ENCODE data around the gene FBXO44.

Gene FBXO44

DNA sequence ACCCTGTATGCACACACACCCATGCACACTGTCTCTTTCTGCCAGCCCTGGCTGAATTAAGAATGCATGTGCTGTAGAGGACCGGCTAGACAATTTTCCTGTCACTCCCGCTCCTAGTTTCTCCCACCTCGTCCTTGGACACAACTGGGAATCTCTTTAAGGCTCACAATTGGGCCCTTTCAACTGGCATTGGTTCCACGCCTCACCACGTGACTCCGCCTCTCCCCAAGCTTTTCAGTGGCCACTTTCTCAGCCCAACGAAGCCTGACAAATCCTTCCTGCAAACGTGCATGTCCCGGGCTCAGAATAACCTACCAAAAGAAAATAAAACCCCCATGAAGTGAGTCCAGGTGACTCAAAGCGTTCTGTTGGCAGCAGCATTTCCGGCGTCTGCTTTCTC, 34.3 kb upstream of the FBXO44 start:
- TF ChIP-seq FOXP2 (optimal IDR thresholded peaks at IDR 0.05; ENCODE audit: borderline replicate concordance, extremely low read depth, extremely low read length, insufficient read depth) (no peak), TAF1 (IDR thresholded peaks at IDR 0.05; ENCODE audit: borderline replicate concordance, insufficient read depth, low read length) (no peak), POLR2AphosphoS5 (IDR thresholded peaks at IDR 0.05; ENCODE audit: low read depth, low read length) (no peak)

DNA sequence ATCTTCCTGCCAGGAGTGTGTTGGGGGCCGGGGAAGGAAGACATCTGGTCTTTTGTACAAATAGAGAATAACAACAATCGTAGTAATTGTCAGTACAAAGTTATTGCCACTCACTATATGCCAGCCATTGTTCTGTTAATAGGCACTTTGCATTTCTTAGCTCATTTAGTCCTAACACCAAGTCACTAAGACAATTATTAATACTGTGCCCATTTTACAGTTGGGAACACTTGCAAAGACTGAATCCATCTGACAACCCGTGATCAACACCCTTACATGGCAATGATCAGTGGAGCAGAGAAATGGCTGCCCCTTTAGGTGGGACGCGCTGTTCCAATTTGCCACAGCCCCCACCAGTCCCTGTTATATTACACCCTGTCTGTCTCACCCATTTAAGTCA, 33.8 kb upstream of the FBXO44 start:
- TF ChIP-seq, protein P1, sequence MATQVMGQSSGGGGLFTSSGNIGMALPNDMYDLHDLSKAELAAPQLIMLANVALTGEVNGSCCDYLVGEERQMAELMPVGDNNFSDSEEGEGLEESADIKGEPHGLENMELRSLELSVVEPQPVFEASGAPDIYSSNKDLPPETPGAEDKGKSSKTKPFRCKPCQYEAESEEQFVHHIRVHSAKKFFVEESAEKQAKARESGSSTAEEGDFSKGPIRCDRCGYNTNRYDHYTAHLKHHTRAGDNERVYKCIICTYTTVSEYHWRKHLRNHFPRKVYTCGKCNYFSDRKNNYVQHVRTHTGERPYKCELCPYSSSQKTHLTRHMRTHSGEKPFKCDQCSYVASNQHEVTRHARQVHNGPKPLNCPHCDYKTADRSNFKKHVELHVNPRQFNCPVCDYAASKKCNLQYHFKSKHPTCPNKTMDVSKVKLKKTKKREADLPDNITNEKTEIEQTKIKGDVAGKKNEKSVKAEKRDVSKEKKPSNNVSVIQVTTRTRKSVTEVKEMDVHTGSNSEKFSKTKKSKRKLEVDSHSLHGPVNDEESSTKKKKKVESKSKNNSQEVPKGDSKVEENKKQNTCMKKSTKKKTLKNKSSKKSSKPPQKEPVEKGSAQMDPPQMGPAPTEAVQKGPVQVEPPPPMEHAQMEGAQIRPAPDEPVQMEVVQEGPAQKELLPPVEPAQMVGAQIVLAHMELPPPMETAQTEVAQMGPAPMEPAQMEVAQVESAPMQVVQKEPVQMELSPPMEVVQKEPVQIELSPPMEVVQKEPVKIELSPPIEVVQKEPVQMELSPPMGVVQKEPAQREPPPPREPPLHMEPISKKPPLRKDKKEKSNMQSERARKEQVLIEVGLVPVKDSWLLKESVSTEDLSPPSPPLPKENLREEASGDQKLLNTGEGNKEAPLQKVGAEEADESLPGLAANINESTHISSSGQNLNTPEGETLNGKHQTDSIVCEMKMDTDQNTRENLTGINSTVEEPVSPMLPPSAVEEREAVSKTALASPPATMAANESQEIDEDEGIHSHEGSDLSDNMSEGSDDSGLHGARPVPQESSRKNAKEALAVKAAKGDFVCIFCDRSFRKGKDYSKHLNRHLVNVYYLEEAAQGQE (IDR thresholded peaks at IDR 0.05; ENCODE audit: insufficient read depth in 1 of 2, low read depth in 2 of 2, low read length in 2 of 2) = no peak
- TF ChIP-seq POLR2AphosphoS5 (IDR thresholded peaks at IDR 0.05; ENCODE audit: low read depth, low read length) = no peak
- no peak for TF ChIP-seq FOXP2 (optimal IDR thresholded peaks at IDR 0.05; ENCODE audit: borderline replicate concordance, extremely low read depth, extremely low read length, insufficient read depth)
- no peak for TF ChIP-seq SIN3A (IDR thresholded peaks at IDR 0.05; ENCODE audit: borderline replicate concordance, insufficient read depth, low read length)
- no peak for TF ChIP-seq TAF1 (IDR thresholded peaks at IDR 0.05; ENCODE audit: borderline replicate concordance, insufficient read depth, low read length)

DNA sequence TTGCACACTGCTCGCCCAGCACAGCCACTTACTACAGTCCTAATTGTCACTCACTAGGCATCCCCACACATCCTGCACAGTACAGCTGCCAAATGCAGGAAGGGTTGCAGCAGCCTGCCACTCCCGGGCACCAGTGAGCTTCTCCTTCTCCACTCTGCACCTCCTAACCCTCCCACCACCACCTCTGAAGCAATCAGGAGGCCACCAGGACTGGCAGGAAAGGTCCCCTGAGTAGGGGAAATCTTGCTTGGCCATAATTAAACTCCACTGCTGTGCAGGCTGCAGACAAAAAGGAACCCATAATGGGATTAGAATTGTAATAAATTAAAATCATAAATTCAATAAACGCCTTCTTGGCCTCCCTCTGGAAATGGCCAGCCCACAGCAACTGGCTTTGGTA, 32.3 kb upstream of the FBXO44 start:
- TF ChIP-seq, protein P1 (IDR thresholded peaks at IDR 0.05; ENCODE audit: insufficient read depth in 1 of 2, low read depth in 2 of 2, low read length in 2 of 2) = no peak
- TF ChIP-seq TAF1 (IDR thresholded peaks at IDR 0.05; ENCODE audit: borderline replicate concordance, insufficient read depth, low read length) = no peak
- no peak for TF ChIP-seq SIN3A (IDR thresholded peaks at IDR 0.05; ENCODE audit: borderline replicate concordance, insufficient read depth, low read length)
- no peak for TF ChIP-seq POLR2AphosphoS5 (IDR thresholded peaks at IDR 0.05; ENCODE audit: low read depth, low read length)
- TF ChIP-seq FOXP2 (optimal IDR thresholded peaks at IDR 0.05; ENCODE audit: borderline replicate concordance, extremely low read depth, extremely low read length, insufficient read depth) = no peak

DNA sequence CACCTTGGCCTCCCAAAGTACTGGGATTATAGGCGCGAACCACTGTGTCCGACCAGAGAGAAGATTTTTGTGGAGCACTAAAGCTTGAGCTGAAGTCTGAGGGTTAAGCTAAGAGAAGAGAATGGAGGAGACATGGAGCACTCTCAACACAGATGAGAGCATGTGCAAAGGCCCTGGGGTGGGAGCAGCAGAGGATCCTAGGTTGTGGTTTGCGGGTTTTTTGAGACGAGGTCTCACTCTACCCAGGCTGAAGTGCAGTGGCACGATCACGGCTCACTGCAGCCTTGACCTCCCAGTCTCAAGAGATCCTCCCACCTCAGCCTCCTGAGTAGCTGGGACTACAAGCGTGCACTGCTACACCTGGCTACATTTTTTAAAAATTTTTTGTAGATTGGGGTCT, 31.0 kb upstream of the FBXO44 start:
- no peak for TF ChIP-seq TAF1 (IDR thresholded peaks at IDR 0.05; ENCODE audit: borderline replicate concordance, insufficient read depth, low read length)
- TF ChIP-seq, protein P1 (IDR thresholded peaks at IDR 0.05; ENCODE audit: insufficient read depth in 1 of 2, low read depth in 2 of 2, low read length in 2 of 2) = no peak

DNA sequence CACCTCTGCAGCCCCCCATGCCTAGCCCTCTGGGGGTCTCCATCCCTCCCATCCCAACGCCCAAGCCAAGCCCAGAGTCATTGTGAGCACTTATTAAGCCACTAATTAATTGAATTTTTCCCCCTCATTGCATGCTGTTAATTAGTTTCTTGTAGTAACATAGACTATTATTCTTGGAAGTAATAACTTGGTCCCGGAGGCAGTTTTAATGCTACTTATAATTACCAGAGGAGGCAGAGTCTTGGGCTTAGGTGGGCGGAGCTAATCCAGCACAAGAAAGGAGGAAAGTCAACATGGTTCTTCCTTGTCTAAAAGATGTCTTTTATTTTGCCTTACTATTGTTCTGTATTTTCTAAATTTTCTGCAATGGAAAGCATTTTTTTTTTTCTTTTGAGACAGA, 28.1 kb upstream of the FBXO44 start:
- TF ChIP-seq POLR2AphosphoS5 (IDR thresholded peaks at IDR 0.05; ENCODE audit: low read depth, low read length) (no peak), SIN3A (IDR thresholded peaks at IDR 0.05; ENCODE audit: borderline replicate concordance, insufficient read depth, low read length) (no peak), FOXP2 (optimal IDR thresholded peaks at IDR 0.05; ENCODE audit: borderline replicate concordance, extremely low read depth, extremely low read length, insufficient read depth) (no peak), TAF1 (IDR thresholded peaks at IDR 0.05; ENCODE audit: borderline replicate concordance, insufficient read depth, low read length) (no peak)
- TF ChIP-seq, protein P1 (IDR thresholded peaks at IDR 0.05; ENCODE audit: insufficient read depth in 1 of 2, low read depth in 2 of 2, low read length in 2 of 2) = no peak
